ENCODE results near the gene DNASE1L2. TPM values are rescaled to one million over a fixed set of nuclear protein-coding genes. Genes with fewer than 3 reads are reported as not detected.

The DNASE1L2 gene
- total RNA-seq, 4 donors from 2014 or later, result 0.88 to 4.5 (median 1.4) TPM

DNA sequence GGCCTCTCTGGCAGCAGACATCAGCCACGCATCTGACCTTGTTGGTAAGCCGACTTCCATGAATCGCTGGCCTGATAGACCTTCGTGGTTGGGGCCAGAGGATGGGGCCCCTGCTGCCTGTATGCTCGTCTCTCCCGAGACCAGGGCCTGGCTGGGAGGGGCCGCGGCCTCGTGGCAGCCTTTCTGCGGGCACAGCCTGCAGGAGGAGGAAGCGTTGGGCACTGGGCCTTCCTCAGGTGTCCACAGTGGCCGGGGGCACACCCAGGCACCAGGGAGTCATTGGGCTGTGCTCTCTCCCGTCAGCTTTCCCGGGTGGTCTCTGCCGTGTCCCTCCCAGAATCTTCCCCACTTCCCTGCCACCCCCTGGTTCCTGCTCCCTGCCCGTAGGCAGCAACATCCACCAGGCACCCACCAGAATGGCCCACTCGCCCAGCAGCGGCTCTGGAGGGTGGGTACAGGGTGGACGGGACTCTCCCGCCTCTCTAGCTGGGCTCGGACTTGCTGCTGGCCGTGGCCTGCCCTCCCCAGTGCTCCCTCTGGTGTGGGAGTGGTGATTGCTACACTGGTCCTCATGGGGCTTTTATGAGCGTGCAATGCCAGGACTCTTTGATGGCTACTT lies 6.5 kb upstream of the DNASE1L2 start:
- TF ChIP-seq, protein P1, sequence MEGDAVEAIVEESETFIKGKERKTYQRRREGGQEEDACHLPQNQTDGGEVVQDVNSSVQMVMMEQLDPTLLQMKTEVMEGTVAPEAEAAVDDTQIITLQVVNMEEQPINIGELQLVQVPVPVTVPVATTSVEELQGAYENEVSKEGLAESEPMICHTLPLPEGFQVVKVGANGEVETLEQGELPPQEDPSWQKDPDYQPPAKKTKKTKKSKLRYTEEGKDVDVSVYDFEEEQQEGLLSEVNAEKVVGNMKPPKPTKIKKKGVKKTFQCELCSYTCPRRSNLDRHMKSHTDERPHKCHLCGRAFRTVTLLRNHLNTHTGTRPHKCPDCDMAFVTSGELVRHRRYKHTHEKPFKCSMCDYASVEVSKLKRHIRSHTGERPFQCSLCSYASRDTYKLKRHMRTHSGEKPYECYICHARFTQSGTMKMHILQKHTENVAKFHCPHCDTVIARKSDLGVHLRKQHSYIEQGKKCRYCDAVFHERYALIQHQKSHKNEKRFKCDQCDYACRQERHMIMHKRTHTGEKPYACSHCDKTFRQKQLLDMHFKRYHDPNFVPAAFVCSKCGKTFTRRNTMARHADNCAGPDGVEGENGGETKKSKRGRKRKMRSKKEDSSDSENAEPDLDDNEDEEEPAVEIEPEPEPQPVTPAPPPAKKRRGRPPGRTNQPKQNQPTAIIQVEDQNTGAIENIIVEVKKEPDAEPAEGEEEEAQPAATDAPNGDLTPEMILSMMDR (IDR thresholded peaks at IDR 0.05), result no peak
- TF ChIP-seq POLR2A (IDR thresholded peaks at IDR 0.05), result no peak
- Histone ChIP-seq H3K27me3 (no peaks in the 10 kb centered on the region), H3K9me3 (no peaks in the 10 kb centered on the region), H3K4me3 (replicated peaks in 1 of 3) (no peak overlapping the region), H3K4me1 (peaks cover 45 to 52% of the 10 kb centered on the region in 2 donors), H3K36me3 (peaks cover 42 to 50% of the 10 kb centered on the region in 2 donors), H3K27ac (peak overlapping the region; percentile 91 to 100 (median 98))
- DNase-seq, result no peak
- intact Hi-C loops (cut with DNase I), result no loop called here
- WGBS, 2 donors, result 87 to 91% methylated on average over 11 to 19 of the region's 23 CpGs

DNA sequence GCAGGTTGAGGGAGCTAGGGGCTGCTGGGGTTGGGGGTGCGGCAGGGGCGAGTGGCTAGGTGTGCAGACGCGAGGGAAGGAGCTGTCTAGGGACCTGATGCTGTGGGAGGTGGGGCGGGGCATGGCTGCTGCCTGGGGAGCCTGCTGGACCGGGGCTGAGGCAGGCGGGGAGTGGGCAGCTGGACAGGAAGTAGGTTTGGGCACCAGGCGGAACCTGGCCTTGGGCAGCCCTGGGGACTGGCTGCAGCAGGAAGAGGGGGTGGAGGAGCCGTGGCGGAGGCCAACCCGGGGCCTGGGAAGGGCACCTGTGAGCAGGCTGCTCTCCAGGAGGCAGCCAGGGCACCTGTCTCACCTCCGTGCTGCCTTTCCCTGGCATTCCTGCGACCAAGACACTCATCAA lies 5.9 kb upstream of the DNASE1L2 start:
- no peaks in the 10 kb centered on the region for H3K27me3 ChIP-seq
- H3K4me3 ChIP-seq (replicated peaks in 1 of 3), result no peak overlapping the region
- peak overlapping the region; percentile 91 to 100 (median 98) for H3K27ac ChIP-seq
- TF ChIP-seq POLR2A (IDR thresholded peaks at IDR 0.05), result peak in 1 of 2 donors; percentile 34
- TF ChIP-seq, protein P1 (IDR thresholded peaks at IDR 0.05), result no peak
- no peaks in the 10 kb centered on the region for H3K9me3 ChIP-seq
- H3K4me1 ChIP-seq, result peaks cover 40 to 46% of the 10 kb centered on the region in 2 donors
- H3K36me3 ChIP-seq, result peaks cover 49 to 56% of the 10 kb centered on the region in 2 donors
- intact Hi-C loops (cut with DNase I), result no loop called here
- peak; percentile 97 to 98 for DNase-seq
- 53 to 61% methylated on average over 5 to 10 of the region's 13 CpGs for WGBS, 2 donors

DNA sequence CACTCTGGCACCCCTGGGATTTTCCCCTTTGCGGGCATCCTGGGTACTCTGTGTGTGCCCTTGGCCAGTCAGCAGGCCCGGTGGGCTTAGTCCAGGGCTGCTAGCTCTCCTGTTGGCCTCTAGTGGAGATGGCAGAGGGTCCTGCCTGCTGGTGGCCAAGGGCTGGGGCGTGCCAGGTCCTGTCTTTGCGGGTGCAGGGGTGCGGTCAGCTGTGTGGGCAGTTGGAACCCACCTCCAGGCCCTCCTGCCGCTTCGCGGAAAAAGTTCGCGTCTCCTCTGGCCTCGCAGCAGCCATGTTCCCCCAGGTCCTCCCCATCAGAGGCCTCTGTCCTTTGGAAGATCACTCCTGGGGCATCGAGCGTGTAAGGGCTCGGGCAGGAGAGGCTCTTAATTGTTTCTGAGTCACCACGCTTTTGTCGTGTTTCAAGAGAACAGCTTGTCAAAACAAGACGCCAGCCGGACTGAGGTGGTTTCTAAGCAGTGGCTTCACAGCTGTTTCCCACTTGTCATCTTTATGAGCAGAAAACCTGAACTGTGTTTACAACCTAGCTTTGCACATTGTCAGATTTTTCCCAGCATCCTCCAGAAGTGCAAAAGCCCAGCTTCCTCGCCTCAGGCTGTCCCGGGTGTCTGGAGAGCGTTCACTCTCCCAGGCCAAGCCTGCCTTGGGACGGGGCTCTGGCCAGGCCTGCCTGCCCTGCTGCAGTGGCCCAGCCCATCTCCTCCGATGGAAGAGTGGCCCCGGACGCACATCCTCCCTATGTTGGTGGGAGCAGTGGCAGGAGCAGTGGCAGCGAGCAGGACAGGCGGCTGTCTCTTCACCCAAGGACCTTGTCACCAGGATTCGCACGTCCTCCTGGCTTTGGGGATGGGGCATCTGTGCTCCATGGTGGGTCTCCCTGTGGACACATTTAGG lies 5.0 kb upstream of the DNASE1L2 start:
- Histone ChIP-seq H3K4me1 (peaks cover 40 to 51% of the 10 kb centered on the region in 2 donors), H3K36me3 (peaks cover 54 to 59% of the 10 kb centered on the region in 2 donors), H3K27me3 (no peaks in the 10 kb centered on the region), H3K27ac (peak overlapping the region; percentile 91 to 100 (median 98)), H3K9me3 (no peaks in the 10 kb centered on the region), H3K4me3 (replicated peaks in 1 of 3) (no peak overlapping the region)
- TF ChIP-seq, protein P1 (IDR thresholded peaks at IDR 0.05), result no peak
- TF ChIP-seq POLR2A (IDR thresholded peaks at IDR 0.05), result peak in 1 of 2 donors; percentile 20
- 47 to 57% methylated on average over 13 to 27 of the region's 29 CpGs for WGBS, 2 donors
- intact Hi-C loops (cut with DNase I), result no loop called here
- peak; percentile 92 to 93 for DNase-seq

DNA sequence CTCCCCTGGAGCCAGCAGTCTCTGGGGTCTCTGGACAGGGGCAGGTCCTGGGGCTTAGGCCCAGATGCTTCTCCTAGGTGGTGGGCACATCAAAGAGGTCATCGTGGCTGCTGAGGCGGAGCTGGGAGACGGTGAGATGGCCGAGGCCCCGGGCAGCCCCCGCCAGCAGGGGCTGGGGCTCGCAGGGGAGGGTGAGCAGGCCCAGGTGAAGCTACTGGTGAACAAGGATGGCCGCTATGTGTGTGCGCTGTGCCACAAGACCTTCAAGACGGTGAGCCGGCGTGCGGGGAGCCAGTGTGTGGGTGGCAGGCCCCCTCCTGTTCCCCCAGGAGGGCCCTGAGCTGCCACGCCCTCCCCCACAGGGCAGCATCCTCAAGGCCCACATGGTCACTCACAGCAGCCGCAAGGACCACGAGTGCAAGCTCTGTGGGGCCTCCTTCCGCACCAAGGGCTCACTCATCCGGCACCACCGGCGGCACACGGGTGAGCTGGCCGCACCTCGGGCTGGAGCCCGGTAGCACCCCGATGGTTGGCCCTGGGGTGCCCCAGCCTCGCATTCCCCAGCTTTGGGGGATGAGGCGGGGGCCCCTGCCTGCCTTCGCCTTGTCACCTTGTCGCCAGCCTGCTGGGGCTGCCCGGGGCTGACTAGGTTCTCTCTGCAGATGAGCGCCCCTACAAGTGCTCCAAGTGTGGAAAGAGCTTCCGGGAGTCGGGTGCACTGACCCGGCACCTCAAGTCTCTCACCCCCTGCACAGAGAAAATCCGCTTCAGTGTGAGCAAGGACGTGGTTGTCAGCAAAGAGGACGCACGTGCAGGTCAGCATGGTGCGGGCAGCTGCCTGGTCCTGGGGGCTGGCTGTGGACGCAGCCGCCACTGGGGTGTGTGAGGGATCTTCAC lies 3.9 kb upstream of the DNASE1L2 start:
- WGBS, 2 donors, result 47 to 53% methylated on average over 13 to 20 of the region's 41 CpGs
- Histone ChIP-seq H3K36me3 (peaks cover 54 to 59% of the 10 kb centered on the region in 2 donors), H3K27ac (peak overlapping the region; percentile 91 to 98 (median 96)), H3K4me3 (replicated peaks in 1 of 3) (no peak overlapping the region), H3K27me3 (no peaks in the 10 kb centered on the region), H3K4me1 (peaks cover 44 to 60% of the 10 kb centered on the region in 2 donors), H3K9me3 (no peaks in the 10 kb centered on the region)
- intact Hi-C loops (cut with DNase I), result no loop called here
- peak in 1 of 2 donors; percentile 10 for TF ChIP-seq POLR2A (IDR thresholded peaks at IDR 0.05)
- TF ChIP-seq, protein P1 (IDR thresholded peaks at IDR 0.05), result no peak
- DNase-seq, result peak; percentile 85 to 86

All from thyroid gland (tissue), 4 donors.